ENCODE measurements around the gene LIMS1.
A peak's percentile ranks its signal among the peaks of the same experiment; 100 is the strongest.

Gene LIMS1

GRCh38 chr2:108612514-108613183 is 78.4 kb downstream of the LIMS1 start:
- H3K9me3 Mint-ChIP-seq (ENCODE audit: low read depth), result no peaks in the 10 kb centered on the region

GRCh38 chr2:108613261-108614042 is 79.2 kb downstream of the LIMS1 start:
- peaks cover 52% of the 10 kb centered on the region for H3K4me1 Mint-ChIP-seq (ENCODE audit: low read depth)
- H3K4me3 Mint-ChIP-seq, result no peak overlapping the region

More at GRCh38 chr2:108612514-108613183, 78.4 kb downstream of the LIMS1 start:
- peaks cover 45% of the 10 kb centered on the region for H3K4me1 Mint-ChIP-seq (ENCODE audit: low read depth)
- H3K27ac Mint-ChIP-seq, result peak overlapping the region; percentile 55
- peak overlapping the region; percentile 54 for H3K4me3 Mint-ChIP-seq
- H3K27me3 Mint-ChIP-seq, result no peaks in the 10 kb centered on the region
- no peaks in the 10 kb centered on the region for H3K36me3 Mint-ChIP-seq

GRCh38 chr2:108614043-108614545 is 79.8 kb downstream of the LIMS1 start:
- Mint-ChIP-seq H3K36me3 (no peaks in the 10 kb centered on the region), H3K27ac (peak overlapping the region; percentile 7), H3K27me3 (no peaks in the 10 kb centered on the region), H3K4me3 (no peak overlapping the region), H3K4me1 (ENCODE audit: low read depth) (peaks cover 56% of the 10 kb centered on the region), H3K9me3 (ENCODE audit: low read depth) (no peaks in the 10 kb centered on the region)

More at GRCh38 chr2:108613261-108614042, 79.2 kb downstream of the LIMS1 start:
- Mint-ChIP-seq H3K36me3 (no peaks in the 10 kb centered on the region), H3K27ac (peak overlapping the region; percentile 7), H3K27me3 (no peaks in the 10 kb centered on the region), H3K9me3 (ENCODE audit: low read depth) (no peaks in the 10 kb centered on the region)

GRCh38 chr2:108614659-108615058 is 80.4 kb downstream of the LIMS1 start:
- Mint-ChIP-seq H3K36me3 (no peaks in the 10 kb centered on the region), H3K9me3 (ENCODE audit: low read depth) (no peaks in the 10 kb centered on the region), H3K4me3 (no peak overlapping the region), H3K27ac (no peak overlapping the region), H3K27me3 (no peaks in the 10 kb centered on the region), H3K4me1 (ENCODE audit: low read depth) (peaks cover 62% of the 10 kb centered on the region)

- H3K9me3 Mint-ChIP-seq (ENCODE audit: low read depth), result no peaks in the 10 kb centered on the region
- peaks cover 71% of the 10 kb centered on the region for H3K4me1 Mint-ChIP-seq (ENCODE audit: low read depth)
- no peaks in the 10 kb centered on the region for H3K27me3 Mint-ChIP-seq
- H3K4me3 Mint-ChIP-seq, result no peak overlapping the region
- no peaks in the 10 kb centered on the region for H3K36me3 Mint-ChIP-seq
- no peak overlapping the region for H3K27ac Mint-ChIP-seq
These were observed 81.3 kb downstream of the LIMS1 start for GRCh38 chr2:108615480-108616090.

- H3K36me3 Mint-ChIP-seq, result no peaks in the 10 kb centered on the region
- no peaks in the 10 kb centered on the region for H3K27me3 Mint-ChIP-seq
- no peak overlapping the region for H3K27ac Mint-ChIP-seq
- H3K4me3 Mint-ChIP-seq, result no peak overlapping the region
- peaks cover 78% of the 10 kb centered on the region for H3K4me1 Mint-ChIP-seq (ENCODE audit: low read depth)
- H3K9me3 Mint-ChIP-seq (ENCODE audit: low read depth), result no peaks in the 10 kb centered on the region
These were observed 82.0 kb downstream of the LIMS1 start for GRCh38 chr2:108616318-108616717.

GRCh38 chr2:108616751-108617161 is 82.5 kb downstream of the LIMS1 start:
- H3K36me3 Mint-ChIP-seq, result no peaks in the 10 kb centered on the region
- no peak overlapping the region for H3K4me3 Mint-ChIP-seq
- H3K9me3 Mint-ChIP-seq (ENCODE audit: low read depth), result no peaks in the 10 kb centered on the region
- H3K4me1 Mint-ChIP-seq (ENCODE audit: low read depth), result peaks cover 83% of the 10 kb centered on the region
- H3K27ac Mint-ChIP-seq, result no peak overlapping the region
- H3K27me3 Mint-ChIP-seq, result no peaks in the 10 kb centered on the region

GRCh38 chr2:108617617-108618016 is 83.3 kb downstream of the LIMS1 start:
- Mint-ChIP-seq H3K4me1 (ENCODE audit: low read depth) (peaks cover 82% of the 10 kb centered on the region), H3K4me3 (no peak overlapping the region), H3K36me3 (no peaks in the 10 kb centered on the region), H3K9me3 (ENCODE audit: low read depth) (no peaks in the 10 kb centered on the region), H3K27ac (peak overlapping the region; percentile 91), H3K27me3 (no peaks in the 10 kb centered on the region)

GRCh38 chr2:108619925-108620620 is 85.8 kb downstream of the LIMS1 start:
- no peaks in the 10 kb centered on the region for H3K36me3 Mint-ChIP-seq
- no peaks in the 10 kb centered on the region for H3K27me3 Mint-ChIP-seq
- no peak overlapping the region for H3K4me3 Mint-ChIP-seq
- H3K4me1 Mint-ChIP-seq (ENCODE audit: low read depth), result peaks cover 82% of the 10 kb centered on the region
- H3K27ac Mint-ChIP-seq, result peak overlapping the region; percentile 88
- no peaks in the 10 kb centered on the region for H3K9me3 Mint-ChIP-seq (ENCODE audit: low read depth)

GRCh38 chr2:108620656-108621055 is 86.4 kb downstream of the LIMS1 start:
- Mint-ChIP-seq H3K27me3 (no peaks in the 10 kb centered on the region), H3K9me3 (ENCODE audit: low read depth) (no peaks in the 10 kb centered on the region), H3K4me3 (peak overlapping the region; percentile 79), H3K4me1 (ENCODE audit: low read depth) (peaks cover 80% of the 10 kb centered on the region), H3K27ac (peak overlapping the region; percentile 88), H3K36me3 (no peaks in the 10 kb centered on the region)

- no peaks in the 10 kb centered on the region for H3K27me3 Mint-ChIP-seq
- H3K4me1 Mint-ChIP-seq (ENCODE audit: low read depth), result peaks cover 79% of the 10 kb centered on the region
- H3K9me3 Mint-ChIP-seq (ENCODE audit: low read depth), result no peaks in the 10 kb centered on the region
- no peaks in the 10 kb centered on the region for H3K36me3 Mint-ChIP-seq
- peak overlapping the region; percentile 88 for H3K27ac Mint-ChIP-seq
- peak overlapping the region; percentile 79 for H3K4me3 Mint-ChIP-seq
These were observed 86.9 kb downstream of the LIMS1 start for GRCh38 chr2:108621087-108621559.

GRCh38 chr2:108621687-108622681 is 87.7 kb downstream of the LIMS1 start:
- Mint-ChIP-seq H3K36me3 (no peaks in the 10 kb centered on the region), H3K4me1 (ENCODE audit: low read depth) (peaks cover 78% of the 10 kb centered on the region), H3K4me3 (peak overlapping the region; percentile 79)

GRCh38 chr2:108623616-108624015 is 89.3 kb downstream of the LIMS1 start:
- Mint-ChIP-seq H3K27me3 (no peaks in the 10 kb centered on the region), H3K27ac (no peak overlapping the region), H3K36me3 (no peaks in the 10 kb centered on the region), H3K4me3 (no peak overlapping the region), H3K4me1 (ENCODE audit: low read depth) (peaks cover 68% of the 10 kb centered on the region), H3K9me3 (ENCODE audit: low read depth) (no peaks in the 10 kb centered on the region)

More at GRCh38 chr2:108621687-108622681, 87.7 kb downstream of the LIMS1 start:
- Mint-ChIP-seq H3K27ac (peak overlapping the region; percentile 88), H3K9me3 (ENCODE audit: low read depth) (no peaks in the 10 kb centered on the region), H3K27me3 (no peaks in the 10 kb centered on the region)

Measured in activated naive CD8-positive, alpha-beta T cell (primary cell).